K562 (cell line): ENCODE results near the gene CNDP2.

ENCODE experiments used
- ATF3 ChIP-seq, 2 experiments: fragments of 450-650 bp in 1 of 2; sonication (generic) in 1 of 2; formaldehyde crosslinking in 1 of 2; IDR thresholded peaks in 1 of 2; conservative IDR thresholded peaks in 1 of 2; 2 replicates each; pipeline versions ENCODE4 v1.6.1 to v1.8.1; 2016 to 2023; ENCODE audit warnings: mild to moderate bottlenecking in 2 of 2, moderate library complexity in 2 of 2, inconsistent platforms in 1 of 2, missing genetic modification reagents in 1 of 2
- CCNT2 ChIP-seq: IDR thresholded peaks from 2 replicates; pipeline ENCODE4 v1.6.1; 2011; ENCODE audit warnings: borderline replicate concordance, low read depth, mild to moderate bottlenecking, moderate library complexity, mixed read lengths, low read length; ENCODE audit not compliant: insufficient read length; ENCODE audit errors: extremely low read depth
- CTCF ChIP-seq, 3 experiments: IDR thresholded peaks in 2 of 3; conservative IDR thresholded peaks in 1 of 3; 2 replicates each; pipeline ENCODE4 v1.5.1; 2011 to 2012; ENCODE audit warnings: low read length in 3 of 3, mild to moderate bottlenecking in 3 of 3, control low read depth in 2 of 3, improper control_type of control experiment in 1 of 3, inconsistent platforms in 1 of 3, low read depth in 1 of 3, mixed read lengths in 1 of 3, moderate library complexity in 1 of 3; ENCODE audit not compliant: insufficient read depth in 2 of 3
- E2F1 ChIP-seq: sonication (generic); formaldehyde crosslinking; IDR thresholded peaks from 2 replicates; pipeline ENCODE4 v1.8.1; 2023; ENCODE audit warnings: mild to moderate bottlenecking, missing genetic modification reagents, moderate library complexity
- ETS2 ChIP-seq: IDR thresholded peaks from 2 replicates; pipeline ENCODE4 v1.6.1; 2016; ENCODE audit warnings: borderline replicate concordance, missing genetic modification characterization, mild to moderate bottlenecking, moderate library complexity, missing compliant biosample characterization; ENCODE audit not compliant: poor library complexity, severe bottlenecking
- IRF2 ChIP-seq: sonication (generic); formaldehyde crosslinking; IDR thresholded peaks from 2 replicates; pipeline ENCODE4 v1.8.1; 2022; ENCODE audit warnings: mild to moderate bottlenecking, missing genetic modification reagents
- JUN ChIP-seq, 2 experiments: sonication (generic) in 1 of 2; formaldehyde crosslinking in 1 of 2; IDR thresholded peaks; 2 replicates each; pipeline versions ENCODE4 v1.6.1 to v1.8.0; 2012 to 2022; ENCODE audit warnings: borderline replicate concordance in 2 of 2, mild to moderate bottlenecking in 2 of 2, improper control_type of control experiment in 1 of 2, low read depth in 1 of 2, low read length in 1 of 2, missing genetic modification reagents in 1 of 2
- KLF10 ChIP-seq: fragments of 250-450 bp; sonication (Bioruptor Pico); IDR thresholded peaks from 2 replicates; pipeline ENCODE4 v1.6.1; 2021; ENCODE audit warnings: matching md5 sums
- MAZ ChIP-seq, 2 experiments: fragments of 450-650 bp in 1 of 2; sonication (generic) in 1 of 2; formaldehyde crosslinking; IDR thresholded peaks in 1 of 2; conservative IDR thresholded peaks in 1 of 2; 2 replicates each; pipeline versions ENCODE4 v1.4.0 to v1.5.0; 2020; ENCODE audit warnings: mild to moderate bottlenecking in 1 of 2, missing genetic modification reagents in 1 of 2
- PCBP2 ChIP-seq: fragments of 200-400 bp; formaldehyde crosslinking; IDR thresholded peaks from 2 replicates; pipeline ENCODE4 v1.6.1; 2018; ENCODE audit warnings: low read length, low read depth, mild to moderate bottlenecking, moderate library complexity; ENCODE audit not compliant: poor library complexity, severe bottlenecking
- TAF1 ChIP-seq: IDR thresholded peaks from 2 replicates; pipeline ENCODE4 v1.6.1; 2011; ENCODE audit warnings: mild to moderate bottlenecking, low read length, moderate library complexity; ENCODE audit not compliant: insufficient read depth, control insufficient read depth, severe bottlenecking; ENCODE audit errors: extremely low read depth
- THAP7 ChIP-seq: fragments of 250-450 bp; sonication (Bioruptor Pico); IDR thresholded peaks from 2 replicates; pipeline ENCODE4 v1.5.0; 2021
- ZFX ChIP-seq: sonication (generic); formaldehyde crosslinking; IDR thresholded peaks from 2 replicates; pipeline ENCODE4 v1.8.0; 2022; ENCODE audit warnings: mild to moderate bottlenecking, missing genetic modification reagents, moderate library complexity
- ZNF77 ChIP-seq: fragments of 250-450 bp; sonication (Bioruptor Pico); IDR thresholded peaks from 2 replicates; pipeline ENCODE4 v1.5.0; 2020

DNA sequence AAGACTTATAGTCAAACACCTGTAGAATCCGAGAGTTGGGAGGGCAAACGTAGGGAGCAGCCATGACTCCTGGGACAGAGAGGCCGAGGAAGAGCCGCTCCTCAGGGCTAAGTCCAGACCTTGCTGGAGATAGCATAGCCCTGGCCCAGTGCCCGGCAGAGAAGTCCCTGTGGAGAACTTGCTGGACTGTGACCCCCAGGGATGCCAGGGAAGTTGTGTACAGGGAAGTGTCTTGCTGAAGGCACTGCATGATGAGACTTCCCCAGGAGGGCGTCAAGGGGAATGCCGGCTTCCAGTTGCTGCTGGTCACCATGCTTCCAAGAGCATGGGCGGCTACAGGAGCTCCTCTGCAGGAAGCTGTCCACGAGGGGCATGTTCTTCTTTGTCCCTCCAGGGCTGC is 29.6 kb downstream of the CNDP2 start:
- TF ChIP-seq ZFX (CRISPR knock-in tag) (no peak), JUN (IDR thresholded peaks at IDR 0.05; ENCODE audit: borderline replicate concordance, low read depth, low read length) (no peak), JUN (CRISPR knock-in tag; IDR thresholded peaks at IDR 0.05; ENCODE audit: borderline replicate concordance) (no peak), CTCF (IDR thresholded peaks at IDR 0.05 in 2 of 3, conservative IDR thresholded peaks at IDR 0.05 in 1 of 3; ENCODE audit: insufficient read depth in 2 of 3, low read depth in 1 of 3, low read length in 3 of 3) (no peak), PCBP2 (no peak), MAZ (CRISPR knock-in tag; conservative IDR thresholded peaks at IDR 0.05 in 1 of 2, IDR thresholded peaks at IDR 0.05 in 1 of 2) (no peak), CCNT2 (no peak), TAF1 (no peak), IRF2 (no peak), KLF10 (CRISPR knock-in tag) (no peak), ZNF77 (CRISPR knock-in tag) (no peak), E2F1 (CRISPR knock-in tag) (no peak), THAP7 (no peak), ATF3 (IDR thresholded peaks at IDR 0.05) (no peak), ATF3 (CRISPR knock-in tag; conservative IDR thresholded peaks at IDR 0.05) (no peak), ETS2 (no peak)
